Measurements from ENCODE around the gene ZNF142. TPM values are rescaled to one million over a fixed set of nuclear protein-coding genes. Genes with fewer than 3 reads are reported as not detected.

Gene ZNF142
- total RNA-seq (10 to 100 TPM; 44.4 to 54.5 TPM), polyA plus RNA-seq (10 to 100 TPM in 1 of 2 donors, 1 to 10 TPM in 1; 1.9 to 17.3 TPM)

- intact Hi-C loops (cut with micrococcal nuclease) = loop anchor here (1.0 to 5.0 kb wide), 10 partner anchors 11 to 729 kb away; partner anchors contain the start of genes AAMP, CNOT9, CTDSP1 and PNKD
Measured at GRCh38 chr2:218659258-218659987, at the start of gene ZNF142, which contains the start of gene BCS1L. Gene ZNF142, minus strand, starts transcription at chr2:218659623. Its CDS starts 3,194 bp downstream, at chr2:218656429. Gene BCS1L, plus strand, starts transcription at chr2:218659683. Its CDS starts 1,305 bp downstream, at chr2:218660988.

GRCh38 chr2:218708086-218708485, 48.7 kb upstream of the ZNF142 start:
- Mint-ChIP-seq H3K27ac (no peak overlapping the region), H3K9me3 (no peaks in the 10 kb centered on the region), H3K36me3 (no peaks in the 10 kb centered on the region), H3K27me3 (peaks cover 0 to 2% of the 10 kb centered on the region in 2 donors), H3K4me3 (no peak overlapping the region), H3K4me1 (peaks cover 8 to 17% (median 12%) of the 10 kb centered on the region in 4 donors)
- CTCF ChIA-PET (ENCODE audit: partially characterized antibody) = interaction anchor here (0.6 to 1.9 kb wide), 6 partner anchors 13 to 350 kb away, joined by 3 to 7 read pairs (median 4); partner anchors contain the start of genes BCS1L and ZNF142
- POLR2A ChIA-PET (ENCODE audit: partially characterized antibody) = interaction anchor here (0.6 to 1.6 kb wide), 2 partner anchors 37 to 49 kb away, joined by 3 to 5 read pairs; partner anchors contain the start of genes BCS1L and ZNF142
- no peak for DNase-seq
- Histone ChIP-seq H3K4me3 (ENCODE audit: low read length in 2 of 2) (no peak overlapping the region), H3K27me3 (ENCODE audit: insufficient read depth, low read length) (no peaks in the 10 kb centered on the region), H3K27ac (ENCODE audit: low read depth, low read length) (no peak overlapping the region), H3K36me3 (ENCODE audit: insufficient read depth, low read length) (no peaks in the 10 kb centered on the region), H3K4me1 (ENCODE audit: insufficient read depth, low read length) (peaks cover 16% of the 10 kb centered on the region), H3K9me3 (ENCODE audit: control insufficient read depth in 1 of 2, low read length in 2 of 2) (no peaks in the 10 kb centered on the region)
- intact Hi-C loops (cut with micrococcal nuclease) = no loop called here

More at GRCh38 chr2:218659258-218659987, at the start of gene ZNF142, which contains the start of gene BCS1L:
- CTCF ChIA-PET (ENCODE audit: partially characterized antibody) = interaction anchor here (0.9 to 5.5 kb wide), 18 partner anchors 10 to 729 kb away, joined by 3 to 51 read pairs (median 4); partner anchors contain the start of genes DNPEP, RNF25, STK36 and TTLL4
- H3K27ac ChIP-seq (ENCODE audit: low read depth, low read length) = peak within 1 kb of the TSS; percentile 71
- no peaks in the 10 kb centered on the region for H3K27me3 ChIP-seq (ENCODE audit: insufficient read depth, low read length)
- Mint-ChIP-seq H3K4me3 (peak within 1 kb of the TSS; percentile 91 to 100 (median 93)), H3K4me1 (peaks cover 17 to 37% (median 31%) of the 10 kb centered on the region in 4 donors), H3K27me3 (no peaks in the 10 kb centered on the region), H3K27ac (peak within 1 kb of the TSS; percentile 92 to 98 (median 94)), H3K9me3 (peaks cover 0 to 4% (median 0%) of the 10 kb centered on the region in 8 donors), H3K36me3 (peaks cover 25 to 64% of the 10 kb centered on the region in 2 donors)
- H3K36me3 ChIP-seq (ENCODE audit: insufficient read depth, low read length) = peaks cover 50% of the 10 kb centered on the region
- POLR2A ChIA-PET (ENCODE audit: partially characterized antibody) = interaction anchor here (0.7 to 3.4 kb wide), 19 partner anchors 9 to 839 kb away, joined by 3 to 67 read pairs (median 6); partner anchors contain the start of genes AAMP, CNPPD1, DNPEP and GMPPA
- peaks cover 28% of the 10 kb centered on the region for H3K4me1 ChIP-seq (ENCODE audit: insufficient read depth, low read length)
- DNase-seq = peak; percentile 90 to 94 (median 92)
- H3K9me3 ChIP-seq (ENCODE audit: control insufficient read depth in 1 of 2, low read length in 2 of 2) = no peaks in the 10 kb centered on the region
- peak within 1 kb of the TSS; percentile 50 to 78 for H3K4me3 ChIP-seq (ENCODE audit: low read length in 2 of 2)

GRCh38 chr2:218703341-218703740, 43.9 kb upstream of the ZNF142 start:
- CTCF ChIA-PET (ENCODE audit: partially characterized antibody) = no interaction called here
- Mint-ChIP-seq H3K27ac (peak overlapping the region in 1 of 7 donors; percentile 1), H3K27me3 (peaks cover 0 to 2% of the 10 kb centered on the region in 2 donors), H3K9me3 (no peaks in the 10 kb centered on the region), H3K4me1 (peaks cover 0 to 2% (median 0%) of the 10 kb centered on the region in 4 donors), H3K36me3 (peaks cover 3 to 12% of the 10 kb centered on the region in 2 donors), H3K4me3 (no peak overlapping the region)
- Histone ChIP-seq H3K9me3 (ENCODE audit: control insufficient read depth in 1 of 2, low read length in 2 of 2) (no peaks in the 10 kb centered on the region), H3K4me3 (ENCODE audit: low read length in 2 of 2) (no peak overlapping the region), H3K36me3 (ENCODE audit: insufficient read depth, low read length) (no peaks in the 10 kb centered on the region), H3K27ac (ENCODE audit: low read depth, low read length) (no peak overlapping the region), H3K27me3 (ENCODE audit: insufficient read depth, low read length) (no peaks in the 10 kb centered on the region), H3K4me1 (ENCODE audit: insufficient read depth, low read length) (no peaks in the 10 kb centered on the region)
- POLR2A ChIA-PET (ENCODE audit: partially characterized antibody) = no interaction called here
- no peak for DNase-seq
- intact Hi-C loops (cut with micrococcal nuclease) = no loop called here

GRCh38 chr2:218701806-218702205, 42.4 kb upstream of the ZNF142 start:
- peaks cover 3 to 15% of the 10 kb centered on the region in 2 donors for H3K36me3 Mint-ChIP-seq
- no peak overlapping the region for H3K4me3 Mint-ChIP-seq
- H3K9me3 Mint-ChIP-seq = no peaks in the 10 kb centered on the region
- H3K27ac Mint-ChIP-seq = no peak overlapping the region
- Histone ChIP-seq H3K4me3 (ENCODE audit: low read length in 2 of 2) (no peak overlapping the region), H3K36me3 (ENCODE audit: insufficient read depth, low read length) (no peaks in the 10 kb centered on the region), H3K27ac (ENCODE audit: low read depth, low read length) (no peak overlapping the region), H3K4me1 (ENCODE audit: insufficient read depth, low read length) (no peaks in the 10 kb centered on the region), H3K9me3 (ENCODE audit: control insufficient read depth in 1 of 2, low read length in 2 of 2) (no peaks in the 10 kb centered on the region), H3K27me3 (ENCODE audit: insufficient read depth, low read length) (no peaks in the 10 kb centered on the region)
- no peaks in the 10 kb centered on the region for H3K4me1 Mint-ChIP-seq
- ChIA-PET POLR2A (ENCODE audit: partially characterized antibody) (interaction anchor here (0.8 kb wide), 1 partner anchor 43 kb away, joined by 3 read pairs; the partner anchor contains the start of genes BCS1L and ZNF142), CTCF (ENCODE audit: partially characterized antibody) (interaction anchor here (1.1 kb wide), 1 partner anchor 9 kb away, joined by 5 read pairs; the partner anchor contains the start of gene TTLL4)
- intact Hi-C loops (cut with micrococcal nuclease) = no loop called here
- H3K27me3 Mint-ChIP-seq = peaks cover 0 to 2% of the 10 kb centered on the region in 2 donors
- no peak for DNase-seq

GRCh38 chr2:218698885-218699284, 39.5 kb upstream of the ZNF142 start:
- Histone ChIP-seq H3K4me1 (ENCODE audit: insufficient read depth, low read length) (no peaks in the 10 kb centered on the region), H3K4me3 (ENCODE audit: low read length in 2 of 2) (no peak overlapping the region), H3K9me3 (ENCODE audit: control insufficient read depth in 1 of 2, low read length in 2 of 2) (no peaks in the 10 kb centered on the region), H3K27ac (ENCODE audit: low read depth, low read length) (no peak overlapping the region), H3K36me3 (ENCODE audit: insufficient read depth, low read length) (no peaks in the 10 kb centered on the region), H3K27me3 (ENCODE audit: insufficient read depth, low read length) (no peaks in the 10 kb centered on the region)
- no peak for DNase-seq
- Mint-ChIP-seq H3K4me3 (no peak overlapping the region), H3K27ac (no peak overlapping the region), H3K9me3 (no peaks in the 10 kb centered on the region), H3K36me3 (peaks cover 10 to 27% of the 10 kb centered on the region in 2 donors), H3K4me1 (no peaks in the 10 kb centered on the region), H3K27me3 (no peaks in the 10 kb centered on the region)
- intact Hi-C loops (cut with micrococcal nuclease) = no loop called here
- ChIA-PET POLR2A (ENCODE audit: partially characterized antibody) (no interaction called here), CTCF (ENCODE audit: partially characterized antibody) (interaction anchor here (1.3 kb wide), 1 partner anchor 149 kb away, joined by 4 read pairs; no protein-coding TSS in a partner anchor)

GRCh38 chr2:218694405-218695145, 35.2 kb upstream of the ZNF142 start:
- no peak for DNase-seq
- no peaks in the 10 kb centered on the region for H3K4me1 ChIP-seq (ENCODE audit: insufficient read depth, low read length)
- ChIA-PET CTCF (ENCODE audit: partially characterized antibody) (interaction anchor here (1.5 kb wide), 1 partner anchor 13 kb away, joined by 3 read pairs; no protein-coding TSS in a partner anchor), POLR2A (ENCODE audit: partially characterized antibody) (no interaction called here)
- intact Hi-C loops (cut with micrococcal nuclease) = no loop called here
- H3K27me3 ChIP-seq (ENCODE audit: insufficient read depth, low read length) = no peaks in the 10 kb centered on the region
- H3K27ac ChIP-seq (ENCODE audit: low read depth, low read length) = no peak overlapping the region
- Mint-ChIP-seq H3K4me1 (no peaks in the 10 kb centered on the region), H3K4me3 (no peak overlapping the region), H3K27ac (peak overlapping the region in 1 of 7 donors; percentile 38), H3K36me3 (peaks cover 32 to 44% of the 10 kb centered on the region in 2 donors), H3K9me3 (no peaks in the 10 kb centered on the region), H3K27me3 (no peaks in the 10 kb centered on the region)
- no peaks in the 10 kb centered on the region for H3K36me3 ChIP-seq (ENCODE audit: insufficient read depth, low read length)
- H3K9me3 ChIP-seq (ENCODE audit: control insufficient read depth in 1 of 2, low read length in 2 of 2) = no peaks in the 10 kb centered on the region
- H3K4me3 ChIP-seq (ENCODE audit: low read length in 2 of 2) = no peak overlapping the region

All from CD4-positive, alpha-beta memory T cell (primary cell).